ENCODE measurements around the gene RAP1GAP2. TPM values are rescaled to one million over a fixed set of nuclear protein-coding genes. Genes with fewer than 3 reads are reported as not detected.
"Not testable (repeated sequence)": the region's sequence is repeated elsewhere in the genome, so short reads cannot be mapped to it uniquely, and the experiment has no call there.

Gene RAP1GAP2
- total RNA-seq, 1 donor from 2014 or later = 30.4 TPM

DNA sequence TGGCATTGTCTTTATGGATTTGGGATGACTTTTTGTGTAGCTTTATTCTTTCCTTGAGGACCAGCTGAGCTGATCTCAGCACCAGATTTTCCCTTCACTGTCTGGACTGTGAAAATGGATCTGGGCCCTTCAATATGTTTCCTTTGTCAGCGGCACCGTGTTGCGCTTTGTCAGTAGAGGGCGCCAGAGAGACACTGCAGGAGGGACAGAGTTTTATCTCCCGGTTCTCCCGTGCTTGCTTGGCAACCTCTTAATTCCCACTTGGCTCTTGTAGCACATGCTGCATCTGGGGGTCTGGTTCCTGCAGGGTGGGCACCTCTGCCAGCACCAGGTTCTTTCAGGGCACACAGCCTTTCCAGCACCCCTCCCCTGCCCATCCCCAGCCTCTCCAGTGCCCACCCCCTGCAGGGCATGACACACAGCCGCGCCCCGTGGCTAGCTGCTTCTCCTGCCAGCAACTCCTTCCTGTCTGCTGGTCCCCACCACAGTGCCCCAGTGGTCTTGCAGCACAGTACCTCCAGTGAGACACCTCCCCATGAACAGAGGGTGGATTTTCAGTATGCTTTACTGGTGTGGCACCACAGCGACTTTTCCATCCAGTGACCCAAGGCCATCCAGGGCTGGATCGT lies 247.6 kb downstream of the RAP1GAP2 start:
- TF ChIP-seq CTCF (conservative IDR thresholded peaks at IDR 0.05; ENCODE audit: low read depth, low read length) = peak; percentile 49
- DNase-seq (ENCODE audit: low read depth) = no peak
- no peak overlapping the region for H3K4me3 ChIP-seq (ENCODE audit: low read depth, low read length)

DNA sequence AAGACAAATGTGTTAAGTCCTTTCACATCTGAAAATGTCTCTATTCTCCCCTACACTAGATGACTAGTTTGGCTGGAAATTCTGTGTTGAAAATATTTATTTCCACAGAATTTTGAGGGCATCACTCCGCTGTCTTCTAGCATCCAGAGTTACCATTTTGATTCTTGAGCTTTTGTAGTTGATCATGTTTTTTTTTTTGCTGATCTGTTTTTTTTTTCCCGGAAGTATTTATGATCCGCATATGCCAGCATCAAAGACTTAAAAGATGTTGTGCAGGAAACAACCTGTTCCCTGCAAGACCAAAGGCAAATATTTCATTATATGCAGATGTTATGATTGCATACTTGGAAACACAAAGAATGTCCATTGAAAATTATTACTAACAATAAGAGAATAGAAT lies 250.5 kb downstream of the RAP1GAP2 start:
- no peak for DNase-seq (ENCODE audit: low read depth)
- TF ChIP-seq CTCF (conservative IDR thresholded peaks at IDR 0.05; ENCODE audit: low read depth, low read length) = no peak

DNA sequence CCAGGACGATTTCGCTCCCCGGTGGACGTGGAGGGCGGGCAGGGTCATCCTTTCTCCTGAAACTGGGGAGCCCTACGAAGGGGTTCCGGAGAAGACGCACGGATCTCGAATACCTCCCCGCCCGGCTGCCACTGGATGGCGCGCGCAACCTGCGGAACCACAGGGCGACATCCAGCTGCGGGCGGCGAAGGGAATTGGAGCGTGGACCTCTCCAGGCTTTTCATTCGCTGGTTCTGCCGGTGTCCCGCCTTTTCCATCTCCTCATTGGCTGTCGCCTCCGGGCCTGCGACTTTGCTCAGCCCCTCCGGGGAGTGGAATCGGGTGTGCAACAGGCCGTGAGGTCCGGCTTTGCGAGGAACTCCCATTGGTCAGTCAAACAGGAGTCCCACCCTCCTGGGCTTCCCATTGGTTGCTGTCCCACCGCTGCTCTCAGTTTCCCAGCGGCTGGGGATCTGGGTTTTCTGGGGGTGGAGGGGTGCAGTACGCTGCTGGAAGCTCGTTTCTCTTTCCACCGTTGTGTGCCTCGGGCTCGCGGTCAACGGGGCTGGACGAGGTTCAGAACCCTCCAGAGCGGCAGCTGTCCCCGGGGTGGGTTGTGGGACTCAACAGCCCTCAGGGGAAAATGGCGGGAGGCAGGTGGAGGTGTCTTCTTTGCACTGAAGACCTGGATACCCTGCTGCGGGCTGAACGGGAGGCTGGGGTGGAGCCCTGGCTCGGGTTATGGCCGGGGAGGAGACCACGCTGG lies 252.7 kb downstream of the RAP1GAP2 start:
- peak overlapping the region; percentile 83 for H3K4me3 ChIP-seq (ENCODE audit: low read depth, low read length)
- peak; percentile 80 for TF ChIP-seq CTCF (conservative IDR thresholded peaks at IDR 0.05; ENCODE audit: low read depth, low read length)
- peak; percentile 81 for DNase-seq (ENCODE audit: low read depth)

More for the DNA sequence above, 250.5 kb downstream of the RAP1GAP2 start:
- no peak overlapping the region for H3K4me3 ChIP-seq (ENCODE audit: low read depth, low read length)

DNA sequence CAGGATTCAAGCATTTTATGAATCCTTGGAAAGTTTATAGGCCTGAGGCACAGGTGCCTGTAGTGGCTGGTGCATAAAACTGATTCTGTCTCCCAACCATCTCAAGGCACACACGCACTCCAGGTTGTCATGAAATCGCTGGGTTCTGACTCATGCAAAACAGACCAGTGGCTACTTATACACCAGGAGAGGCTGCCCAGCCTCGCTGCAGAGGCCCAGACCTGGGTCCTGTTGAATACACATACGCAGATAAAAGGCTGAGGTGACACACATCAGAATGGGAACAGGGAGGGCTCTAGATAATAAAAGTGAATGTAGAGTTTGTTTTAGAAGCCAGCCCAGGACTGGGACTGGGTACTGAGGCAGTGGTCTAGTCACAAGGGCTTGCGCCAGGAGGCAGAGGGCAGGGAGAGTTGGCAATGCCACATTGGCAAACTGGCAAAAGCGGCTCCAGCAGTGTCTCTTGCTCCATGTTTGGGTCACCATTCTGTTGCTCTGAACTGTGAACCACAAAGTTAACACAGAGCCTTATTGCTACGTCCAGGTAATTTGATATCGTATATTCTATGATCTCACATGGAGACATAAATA lies 253.6 kb downstream of the RAP1GAP2 start:
- peak overlapping the region; percentile 83 for H3K4me3 ChIP-seq (ENCODE audit: low read depth, low read length)
- no peak for TF ChIP-seq CTCF (conservative IDR thresholded peaks at IDR 0.05; ENCODE audit: low read depth, low read length)
- DNase-seq (ENCODE audit: low read depth) = no peak

DNA sequence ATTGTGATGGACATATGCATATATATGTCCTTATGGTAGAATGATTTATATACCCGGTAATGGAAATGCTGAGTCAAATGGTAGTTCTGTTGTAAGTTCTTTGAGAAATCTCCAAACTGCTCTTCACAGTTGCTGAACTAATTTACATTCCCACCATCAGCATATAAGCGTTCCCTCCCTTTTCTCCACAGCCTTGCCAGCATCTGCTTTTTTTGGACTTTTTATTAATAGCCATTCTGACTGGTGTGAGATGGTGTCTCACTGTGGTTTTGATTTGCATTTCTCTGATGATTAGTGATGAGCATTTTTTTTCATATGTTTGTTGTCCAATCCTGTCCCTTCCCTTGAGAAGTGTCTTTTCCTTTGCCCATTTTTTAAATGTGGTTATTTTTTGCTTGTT lies 258.6 kb downstream of the RAP1GAP2 start:
- DNase-seq (ENCODE audit: low read depth) = not testable (repeated sequence)

GRCh38 chr17:3062824-3063377 lies 266.7 kb downstream of the RAP1GAP2 start:
- not testable (repeated sequence) for DNase-seq (ENCODE audit: low read depth); H3K4me3 ChIP-seq (ENCODE audit: low read depth, low read length)

More for the DNA sequence above, 258.6 kb downstream of the RAP1GAP2 start:
- H3K4me3 ChIP-seq (ENCODE audit: low read depth, low read length) = not testable (repeated sequence)

- H3K4me3 ChIP-seq (ENCODE audit: low read depth, low read length); DNase-seq (ENCODE audit: low read depth): not testable (repeated sequence)
Measured at GRCh38 chr17:3063507-3063906, 267.3 kb downstream of the RAP1GAP2 start, which contains the start of gene OR1D5. Gene OR1D5 (minus strand): TSS chr17:3063607. CDS start chr17:3063607, 0 bp downstream.

- not testable (repeated sequence) for H3K4me3 ChIP-seq (ENCODE audit: low read depth, low read length); DNase-seq (ENCODE audit: low read depth)
Measured at GRCh38 chr17:3065192-3065591, 269.0 kb downstream of the RAP1GAP2 start.

- DNase-seq (ENCODE audit: low read depth); H3K4me3 ChIP-seq (ENCODE audit: low read depth, low read length): not testable (repeated sequence)
Measured at GRCh38 chr17:3073850-3074249, 277.6 kb downstream of the RAP1GAP2 start.

Other genes with a start within 250 kb of the RAP1GAP2 start
- 60.4 and 60.8 TPM in 2 replicates for gene PAFAH1B1, start 202.8 kb upstream of the RAP1GAP2 start, total RNA-seq
- gene CLUH, start 84.7 kb upstream of the RAP1GAP2 start, total RNA-seq = 65.7 and 107 TPM in 2 replicates
- 0.06 TPM in 1 of 2 replicates, not detected in the other for gene CCDC92B, start 46.8 kb upstream of the RAP1GAP2 start, total RNA-seq